ENCODE results near the gene KRTAP5-4.

The KRTAP5-4 gene

GRCh38 chr11:1645357-1645821 is 23.5 kb upstream of the KRTAP5-4 start:
- no peak overlapping the region for H3K4me3 ChIP-seq (ENCODE audit: low read length)
- H3K9me3 ChIP-seq (ENCODE audit: control insufficient read depth, insufficient read depth, low read length), result no peaks in the 10 kb centered on the region
- DNase-seq (ENCODE audit: low read depth, low spot score), result no peak
- no peak overlapping the region for H3K27ac ChIP-seq (ENCODE audit: low read length)
- H3K4me1 ChIP-seq (ENCODE audit: control insufficient read depth, insufficient read depth, low read length), result no peaks in the 10 kb centered on the region; the same call in 1 of the 2 replicates
- no CpG with 5 or more reads among the region's 12 CpGs for WGBS (ENCODE audit: insufficient coverage, insufficient read length)
- no peaks in the 10 kb centered on the region for H3K36me3 ChIP-seq (ENCODE audit: control insufficient read depth, insufficient read depth, low read length)
- H3K27me3 ChIP-seq (ENCODE audit: control insufficient read depth, insufficient read depth, low read length), result no peaks in the 10 kb centered on the region

- no peak for DNase-seq (ENCODE audit: low read depth, low spot score)
- Histone ChIP-seq H3K27me3 (ENCODE audit: control insufficient read depth, insufficient read depth, low read length) (no peaks in the 10 kb centered on the region), H3K4me3 (ENCODE audit: low read length) (no peak overlapping the region), H3K9me3 (ENCODE audit: control insufficient read depth, insufficient read depth, low read length) (no peaks in the 10 kb centered on the region), H3K36me3 (ENCODE audit: control insufficient read depth, insufficient read depth, low read length) (no peaks in the 10 kb centered on the region), H3K4me1 (ENCODE audit: control insufficient read depth, insufficient read depth, low read length) (no peaks in the 10 kb centered on the region; the same call in 1 of the 2 replicates), H3K27ac (ENCODE audit: low read length) (no peak overlapping the region)
- no CpG with 5 or more reads among the region's 20 CpGs for WGBS (ENCODE audit: insufficient coverage, insufficient read length)
Measured at GRCh38 chr11:1644601-1645356, 22.8 kb upstream of the KRTAP5-4 start.

GRCh38 chr11:1643146-1643690 is 21.3 kb upstream of the KRTAP5-4 start:
- no peak for DNase-seq (ENCODE audit: low read depth, low spot score)
- no peak overlapping the region for H3K4me3 ChIP-seq (ENCODE audit: low read length)
- H3K9me3 ChIP-seq (ENCODE audit: control insufficient read depth, insufficient read depth, low read length), result no peaks in the 10 kb centered on the region
- no CpG with 5 or more reads among the region's 20 CpGs for WGBS (ENCODE audit: insufficient coverage, insufficient read length)
- no peaks in the 10 kb centered on the region for H3K36me3 ChIP-seq (ENCODE audit: control insufficient read depth, insufficient read depth, low read length)
- H3K27me3 ChIP-seq (ENCODE audit: control insufficient read depth, insufficient read depth, low read length), result no peaks in the 10 kb centered on the region
- H3K4me1 ChIP-seq (ENCODE audit: control insufficient read depth, insufficient read depth, low read length), result no peaks in the 10 kb centered on the region; the same call in 1 of the 2 replicates
- H3K27ac ChIP-seq (ENCODE audit: low read length), result no peak overlapping the region

- Histone ChIP-seq H3K4me3 (ENCODE audit: low read length) (no peak overlapping the region), H3K36me3 (ENCODE audit: control insufficient read depth, insufficient read depth, low read length) (no peaks in the 10 kb centered on the region), H3K27me3 (ENCODE audit: control insufficient read depth, insufficient read depth, low read length) (no peaks in the 10 kb centered on the region), H3K27ac (ENCODE audit: low read length) (no peak overlapping the region), H3K4me1 (ENCODE audit: control insufficient read depth, insufficient read depth, low read length) (no peaks in the 10 kb centered on the region; the same call in 1 of the 2 replicates), H3K9me3 (ENCODE audit: control insufficient read depth, insufficient read depth, low read length) (no peaks in the 10 kb centered on the region)
- no peak for DNase-seq (ENCODE audit: low read depth, low spot score)
- WGBS (ENCODE audit: insufficient coverage, insufficient read length), result no CpG with 5 or more reads among the region's 29 CpGs
Measured at GRCh38 chr11:1642288-1643145, 20.6 kb upstream of the KRTAP5-4 start.

GRCh38 chr11:1641096-1641495 is 19.2 kb upstream of the KRTAP5-4 start:
- Histone ChIP-seq H3K36me3 (ENCODE audit: control insufficient read depth, insufficient read depth, low read length) (no peaks in the 10 kb centered on the region), H3K4me3 (ENCODE audit: low read length) (no peak overlapping the region), H3K9me3 (ENCODE audit: control insufficient read depth, insufficient read depth, low read length) (no peaks in the 10 kb centered on the region), H3K27me3 (ENCODE audit: control insufficient read depth, insufficient read depth, low read length) (no peaks in the 10 kb centered on the region), H3K4me1 (ENCODE audit: control insufficient read depth, insufficient read depth, low read length) (no peaks in the 10 kb centered on the region; the same call in 1 of the 2 replicates), H3K27ac (ENCODE audit: low read length) (no peak overlapping the region)
- WGBS (ENCODE audit: insufficient coverage, insufficient read length), result no CpG with 5 or more reads among the region's 15 CpGs
- no peak for DNase-seq (ENCODE audit: low read depth, low spot score)

- no peaks in the 10 kb centered on the region; the same call in 1 of the 2 replicates for H3K4me1 ChIP-seq (ENCODE audit: control insufficient read depth, insufficient read depth, low read length)
- no CpG with 5 or more reads among the region's 32 CpGs for WGBS (ENCODE audit: insufficient coverage, insufficient read length)
- no peak overlapping the region for H3K4me3 ChIP-seq (ENCODE audit: low read length)
- no peaks in the 10 kb centered on the region for H3K27me3 ChIP-seq (ENCODE audit: control insufficient read depth, insufficient read depth, low read length)
- no peak overlapping the region for H3K27ac ChIP-seq (ENCODE audit: low read length)
- peak; percentile 50 for DNase-seq (ENCODE audit: low read depth, low spot score)
- no peaks in the 10 kb centered on the region for H3K9me3 ChIP-seq (ENCODE audit: control insufficient read depth, insufficient read depth, low read length)
- H3K36me3 ChIP-seq (ENCODE audit: control insufficient read depth, insufficient read depth, low read length), result no peaks in the 10 kb centered on the region
Measured at GRCh38 chr11:1640076-1640946, 18.4 kb upstream of the KRTAP5-4 start.

- Histone ChIP-seq H3K36me3 (ENCODE audit: control insufficient read depth, insufficient read depth, low read length) (no peaks in the 10 kb centered on the region), H3K9me3 (ENCODE audit: control insufficient read depth, insufficient read depth, low read length) (no peaks in the 10 kb centered on the region), H3K4me1 (ENCODE audit: control insufficient read depth, insufficient read depth, low read length) (no peaks in the 10 kb centered on the region), H3K27me3 (ENCODE audit: control insufficient read depth, insufficient read depth, low read length) (no peaks in the 10 kb centered on the region), H3K4me3 (ENCODE audit: low read length) (no peak overlapping the region), H3K27ac (ENCODE audit: low read length) (no peak overlapping the region)
- no CpG with 5 or more reads among the region's 15 CpGs for WGBS (ENCODE audit: insufficient coverage, insufficient read length)
- DNase-seq (ENCODE audit: low read depth, low spot score), result no peak
Measured at GRCh38 chr11:1639666-1640065, 17.7 kb upstream of the KRTAP5-4 start.

GRCh38 chr11:1639102-1639620 is 17.2 kb upstream of the KRTAP5-4 start:
- H3K9me3 ChIP-seq (ENCODE audit: control insufficient read depth, insufficient read depth, low read length), result no peaks in the 10 kb centered on the region
- H3K4me3 ChIP-seq (ENCODE audit: low read length), result no peak overlapping the region
- H3K27me3 ChIP-seq (ENCODE audit: control insufficient read depth, insufficient read depth, low read length), result no peaks in the 10 kb centered on the region
- H3K4me1 ChIP-seq (ENCODE audit: control insufficient read depth, insufficient read depth, low read length), result no peaks in the 10 kb centered on the region
- no peaks in the 10 kb centered on the region for H3K36me3 ChIP-seq (ENCODE audit: control insufficient read depth, insufficient read depth, low read length)
- no peak overlapping the region for H3K27ac ChIP-seq (ENCODE audit: low read length)
- WGBS (ENCODE audit: insufficient coverage, insufficient read length), result no CpG with 5 or more reads among the region's 18 CpGs
- no peak for DNase-seq (ENCODE audit: low read depth, low spot score)

GRCh38 chr11:1638344-1638743 is 16.4 kb upstream of the KRTAP5-4 start:
- H3K4me1 ChIP-seq (ENCODE audit: control insufficient read depth, insufficient read depth, low read length), result no peaks in the 10 kb centered on the region
- no peaks in the 10 kb centered on the region for H3K27me3 ChIP-seq (ENCODE audit: control insufficient read depth, insufficient read depth, low read length)
- H3K9me3 ChIP-seq (ENCODE audit: control insufficient read depth, insufficient read depth, low read length), result no peaks in the 10 kb centered on the region
- WGBS (ENCODE audit: insufficient coverage, insufficient read length), result no CpG with 5 or more reads among the region's 8 CpGs
- DNase-seq (ENCODE audit: low read depth, low spot score), result no peak
- no peaks in the 10 kb centered on the region for H3K36me3 ChIP-seq (ENCODE audit: control insufficient read depth, insufficient read depth, low read length)
- no peak overlapping the region for H3K27ac ChIP-seq (ENCODE audit: low read length)
- no peak overlapping the region for H3K4me3 ChIP-seq (ENCODE audit: low read length)

Data from iPS DF 6.9 (cell line).